Liver (tissue), 9 donors: ENCODE data around the gene OGN. TPM values are rescaled to one million over a fixed set of nuclear protein-coding genes. Genes with fewer than 3 reads are reported as not detected.

ENCODE experiments used
- DNase-seq: peaks from one replicate; pipeline ENCODE4 v3.0.0-alpha.2; 2017; ENCODE audit warnings: low spot score
- H3K27ac ChIP-seq, 2 donors: one replicate each; pipeline ENCODE4 v1.7.0; 2013; ENCODE audit warnings: inconsistent platforms in 2 of 2, low read length in 2 of 2, control low read depth in 1 of 2, low read depth in 1 of 2, mild to moderate bottlenecking in 1 of 2
- H3K27me3 ChIP-seq, 4 donors: one replicate each; pipeline versions ENCODE4 v1.6.1 to v1.7.0; 2013; ENCODE audit warnings: low read length in 3 of 4, inconsistent platforms in 1 of 4, mild to moderate bottlenecking in 1 of 4, moderate library complexity in 1 of 4; ENCODE audit not compliant: control insufficient read depth in 4 of 4, insufficient read depth in 4 of 4
- H3K36me3 ChIP-seq, 4 donors: one replicate each; pipeline versions ENCODE4 v1.6.1 to v1.7.0; 2013; ENCODE audit warnings: low read length in 3 of 4, mild to moderate bottlenecking in 3 of 4, low read depth in 1 of 4, moderate library complexity in 1 of 4; ENCODE audit not compliant: control insufficient read depth in 4 of 4, insufficient read depth in 3 of 4
- H3K4me1 ChIP-seq, 4 donors: one replicate each; pipeline versions ENCODE4 v1.6.1 to v1.7.0; 2013; ENCODE audit warnings: low read length in 3 of 4, mild to moderate bottlenecking in 3 of 4, moderate library complexity in 1 of 4; ENCODE audit not compliant: control insufficient read depth in 4 of 4, insufficient read depth in 4 of 4
- H3K4me3 ChIP-seq, 3 donors: one replicate each; pipeline versions ENCODE4 v1.6.1 to v1.7.0; 2013; ENCODE audit warnings: low read length in 3 of 3, control low read depth in 1 of 3, low read depth in 1 of 3, mild to moderate bottlenecking in 1 of 3
- H3K9ac ChIP-seq, 2 donors: one replicate each; pipeline ENCODE4 v1.7.0; 2013; ENCODE audit warnings: low read length in 2 of 2, mild to moderate bottlenecking in 2 of 2, moderate library complexity in 2 of 2, control low read depth in 1 of 2, low read depth in 1 of 2
- H3K9me3 ChIP-seq, 4 donors: one replicate each; pipeline versions ENCODE4 v1.6.1 to v1.7.0; 2013; ENCODE audit warnings: low read length in 3 of 4; ENCODE audit not compliant: control insufficient read depth in 4 of 4
- EGR1 ChIP-seq, 2 donors: IDR thresholded peaks; 2 replicates each; pipeline ENCODE4 v1.6.1; 2016 to 2018; ENCODE audit warnings: antibody characterized with exemption in 2 of 2, low read depth in 2 of 2
- FOXA2 ChIP-seq: IDR thresholded peaks from 2 replicates; pipeline ENCODE4 v1.6.1; 2016; ENCODE audit warnings: antibody characterized with exemption
- GABPA ChIP-seq, 2 donors: IDR thresholded peaks in 1 of 2; conservative IDR thresholded peaks in 1 of 2; 2 replicates each; pipeline ENCODE4 v1.6.1; 2016; ENCODE audit warnings: antibody characterized with exemption in 2 of 2, mild to moderate bottlenecking in 1 of 2, moderate library complexity in 1 of 2
- HNF4A ChIP-seq, 2 donors: conservative IDR thresholded peaks; 2 replicates each; pipeline ENCODE4 v1.6.1; 2016; ENCODE audit warnings: antibody characterized with exemption in 2 of 2, mild to moderate bottlenecking in 2 of 2
- HNF4G ChIP-seq: IDR thresholded peaks from 2 replicates; pipeline ENCODE4 v1.6.1; 2016; ENCODE audit warnings: antibody characterized with exemption
- JUND ChIP-seq, 2 donors: IDR thresholded peaks; 2 replicates each; pipeline ENCODE4 v1.6.1; 2016; ENCODE audit warnings: antibody characterized with exemption in 2 of 2
- NR2F2 ChIP-seq: IDR thresholded peaks from 2 replicates; pipeline ENCODE4 v1.6.1; 2016; ENCODE audit warnings: antibody characterized with exemption
- RAD21 ChIP-seq, 2 donors: IDR thresholded peaks; 2 replicates each; pipeline ENCODE4 v1.6.1; 2016; ENCODE audit warnings: antibody characterized with exemption in 2 of 2, mild to moderate bottlenecking in 2 of 2
- TAF1 ChIP-seq: conservative IDR thresholded peaks from 2 replicates; pipeline ENCODE4 v1.6.1; 2016; ENCODE audit warnings: antibody characterized with exemption, mild to moderate bottlenecking
- WGBS: extraction: QIAGEN DNeasy Blood & Tissue Kit; methylation state at CpG from one replicate; pipeline ENCODE4 v1.1.7; 2013; 5-methylcytosine and 5-hydroxymethylcytosine counted together
- polyA plus RNA-seq, 2 donors: library from polyadenylated mRNA; stranded (reverse) in 1 of 2; unstranded in 1 of 2; fragments of 200-250 nt in 1 of 2; fragments of >200 nt in 1 of 2; fragmentation: Nextera tagmentation in 1 of 2; extraction: Ambion mirVana in 1 of 2; gene quantifications; one replicate each; pipeline versions ENCODE4 v1.2.1 to v1.2.3, GENCODE V29; 2013 to 2015
- total RNA-seq, 2 donors: library from RNA; depleted of rRNA; stranded (reverse); fragments of >200 nt; gene quantifications; one replicate each; pipeline ENCODE4 v1.2.3, GENCODE V29; 2014
- TF ChIP-seq, protein P1 (sequence below): fragments of 150-350 bp; IDR thresholded peaks from 2 replicates; pipeline ENCODE4 v1.5.1; 2017; ENCODE audit warnings: improper control_type of control experiment, low read depth, low read length; ENCODE audit not compliant: missing input control
- TF ChIP-seq, protein P2 (sequence below): IDR thresholded peaks from 2 replicates; pipeline ENCODE4 v1.6.1; 2016; ENCODE audit warnings: antibody characterized with exemption
- TF ChIP-seq, protein P3 (sequence below): IDR thresholded peaks from 2 replicates; pipeline ENCODE4 v1.6.1; 2016; ENCODE audit warnings: antibody characterized with exemption
- TF ChIP-seq, protein P4 (sequence below): IDR thresholded peaks from 2 replicates; pipeline ENCODE4 v1.6.1; 2016; ENCODE audit warnings: antibody characterized with exemption, mild to moderate bottlenecking
- TF ChIP-seq, protein P5 (sequence below): IDR thresholded peaks from 2 replicates; pipeline ENCODE4 v1.6.1; 2016; ENCODE audit warnings: antibody characterized with exemption
- donor health status: healthy.
- donor health status: healthy.
- donor health status: healthy.
- donor health status: healthy.
- donor health status: healthy.

OGN gene
- total and polyA plus RNA-seq, 4 donors: 0.92 to 4.0 (median 1.1) TPM

DNA sequence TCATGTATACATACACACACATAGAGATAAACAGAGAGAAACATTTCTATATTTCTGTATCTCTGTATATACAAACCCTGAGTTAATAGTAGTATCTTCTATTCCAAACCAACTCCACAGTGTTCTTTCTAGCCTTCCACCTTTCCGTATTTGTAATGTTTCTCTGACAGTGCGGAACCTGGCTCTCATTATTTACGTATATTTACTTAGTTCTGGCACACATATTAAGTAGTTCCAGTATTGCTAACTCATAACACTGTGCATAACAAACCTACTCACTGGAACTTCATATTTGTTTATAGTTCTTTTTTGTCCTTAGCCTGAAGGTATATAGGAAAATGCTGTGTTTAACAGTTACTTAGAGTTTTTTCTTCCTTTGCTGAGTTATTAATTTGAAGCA is 6.5 kb downstream of the OGN start:
- no peaks in the 10 kb centered on the region for H3K36me3 ChIP-seq
- DNase-seq: no peak
- no peaks in the 10 kb centered on the region for H3K9me3 ChIP-seq
- H3K9ac ChIP-seq: no peak overlapping the region
- 97% methylated on average over 3 of the region's 3 CpGs for WGBS
- no peaks in the 10 kb centered on the region for H3K27me3 ChIP-seq
- H3K4me3 ChIP-seq: no peak overlapping the region
- H3K4me1 ChIP-seq: peaks cover 0 to 3% (median 0%) of the 10 kb centered on the region in 4 donors
- TF ChIP-seq, protein P1, sequence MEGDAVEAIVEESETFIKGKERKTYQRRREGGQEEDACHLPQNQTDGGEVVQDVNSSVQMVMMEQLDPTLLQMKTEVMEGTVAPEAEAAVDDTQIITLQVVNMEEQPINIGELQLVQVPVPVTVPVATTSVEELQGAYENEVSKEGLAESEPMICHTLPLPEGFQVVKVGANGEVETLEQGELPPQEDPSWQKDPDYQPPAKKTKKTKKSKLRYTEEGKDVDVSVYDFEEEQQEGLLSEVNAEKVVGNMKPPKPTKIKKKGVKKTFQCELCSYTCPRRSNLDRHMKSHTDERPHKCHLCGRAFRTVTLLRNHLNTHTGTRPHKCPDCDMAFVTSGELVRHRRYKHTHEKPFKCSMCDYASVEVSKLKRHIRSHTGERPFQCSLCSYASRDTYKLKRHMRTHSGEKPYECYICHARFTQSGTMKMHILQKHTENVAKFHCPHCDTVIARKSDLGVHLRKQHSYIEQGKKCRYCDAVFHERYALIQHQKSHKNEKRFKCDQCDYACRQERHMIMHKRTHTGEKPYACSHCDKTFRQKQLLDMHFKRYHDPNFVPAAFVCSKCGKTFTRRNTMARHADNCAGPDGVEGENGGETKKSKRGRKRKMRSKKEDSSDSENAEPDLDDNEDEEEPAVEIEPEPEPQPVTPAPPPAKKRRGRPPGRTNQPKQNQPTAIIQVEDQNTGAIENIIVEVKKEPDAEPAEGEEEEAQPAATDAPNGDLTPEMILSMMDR: no peak
- TF ChIP-seq, protein P2, sequence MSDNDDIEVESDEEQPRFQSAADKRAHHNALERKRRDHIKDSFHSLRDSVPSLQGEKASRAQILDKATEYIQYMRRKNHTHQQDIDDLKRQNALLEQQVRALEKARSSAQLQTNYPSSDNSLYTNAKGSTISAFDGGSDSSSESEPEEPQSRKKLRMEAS: no peak
- TF ChIP-seq, protein P3, sequence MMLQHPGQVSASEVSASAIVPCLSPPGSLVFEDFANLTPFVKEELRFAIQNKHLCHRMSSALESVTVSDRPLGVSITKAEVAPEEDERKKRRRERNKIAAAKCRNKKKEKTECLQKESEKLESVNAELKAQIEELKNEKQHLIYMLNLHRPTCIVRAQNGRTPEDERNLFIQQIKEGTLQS: no peak
- TF ChIP-seq GABPA (IDR thresholded peaks at IDR 0.05 in 1 of 2, conservative IDR thresholded peaks at IDR 0.05 in 1 of 2) (no peak), TAF1 (no peak), RAD21 (IDR thresholded peaks at IDR 0.05) (no peak), EGR1 (IDR thresholded peaks at IDR 0.05; ENCODE audit: low read depth in 2 of 2) (no peak), JUND (IDR thresholded peaks at IDR 0.05) (no peak)
- TF ChIP-seq, protein P4, sequence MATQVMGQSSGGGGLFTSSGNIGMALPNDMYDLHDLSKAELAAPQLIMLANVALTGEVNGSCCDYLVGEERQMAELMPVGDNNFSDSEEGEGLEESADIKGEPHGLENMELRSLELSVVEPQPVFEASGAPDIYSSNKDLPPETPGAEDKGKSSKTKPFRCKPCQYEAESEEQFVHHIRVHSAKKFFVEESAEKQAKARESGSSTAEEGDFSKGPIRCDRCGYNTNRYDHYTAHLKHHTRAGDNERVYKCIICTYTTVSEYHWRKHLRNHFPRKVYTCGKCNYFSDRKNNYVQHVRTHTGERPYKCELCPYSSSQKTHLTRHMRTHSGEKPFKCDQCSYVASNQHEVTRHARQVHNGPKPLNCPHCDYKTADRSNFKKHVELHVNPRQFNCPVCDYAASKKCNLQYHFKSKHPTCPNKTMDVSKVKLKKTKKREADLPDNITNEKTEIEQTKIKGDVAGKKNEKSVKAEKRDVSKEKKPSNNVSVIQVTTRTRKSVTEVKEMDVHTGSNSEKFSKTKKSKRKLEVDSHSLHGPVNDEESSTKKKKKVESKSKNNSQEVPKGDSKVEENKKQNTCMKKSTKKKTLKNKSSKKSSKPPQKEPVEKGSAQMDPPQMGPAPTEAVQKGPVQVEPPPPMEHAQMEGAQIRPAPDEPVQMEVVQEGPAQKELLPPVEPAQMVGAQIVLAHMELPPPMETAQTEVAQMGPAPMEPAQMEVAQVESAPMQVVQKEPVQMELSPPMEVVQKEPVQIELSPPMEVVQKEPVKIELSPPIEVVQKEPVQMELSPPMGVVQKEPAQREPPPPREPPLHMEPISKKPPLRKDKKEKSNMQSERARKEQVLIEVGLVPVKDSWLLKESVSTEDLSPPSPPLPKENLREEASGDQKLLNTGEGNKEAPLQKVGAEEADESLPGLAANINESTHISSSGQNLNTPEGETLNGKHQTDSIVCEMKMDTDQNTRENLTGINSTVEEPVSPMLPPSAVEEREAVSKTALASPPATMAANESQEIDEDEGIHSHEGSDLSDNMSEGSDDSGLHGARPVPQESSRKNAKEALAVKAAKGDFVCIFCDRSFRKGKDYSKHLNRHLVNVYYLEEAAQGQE: no peak
- H3K27ac ChIP-seq: no peak overlapping the region

DNA sequence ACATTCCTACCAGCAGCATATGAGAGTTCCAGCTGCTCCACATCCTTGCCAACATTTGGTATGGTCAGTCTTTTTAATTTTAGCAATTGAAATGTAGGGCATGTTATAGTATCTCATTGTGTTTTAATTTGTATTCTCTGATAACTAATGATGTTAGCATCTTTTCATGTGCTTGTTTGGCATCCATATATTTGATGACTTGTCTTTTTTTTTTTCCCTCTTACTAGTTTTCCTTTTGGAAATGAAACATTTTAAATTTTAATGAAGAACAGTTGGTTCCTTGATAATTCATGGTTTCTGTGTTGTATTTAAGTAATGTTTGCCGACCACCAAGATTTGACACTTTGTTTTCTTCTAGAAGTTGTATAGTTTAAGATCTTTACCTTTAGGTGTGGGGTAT is 8.8 kb downstream of the OGN start:
- Histone ChIP-seq H3K27me3 (no peaks in the 10 kb centered on the region), H3K4me3 (no peak overlapping the region), H3K27ac (no peak overlapping the region), H3K9me3 (no peaks in the 10 kb centered on the region), H3K9ac (no peak overlapping the region), H3K4me1 (peaks cover 0 to 3% (median 0%) of the 10 kb centered on the region in 4 donors), H3K36me3 (no peaks in the 10 kb centered on the region)
- TF ChIP-seq GABPA (IDR thresholded peaks at IDR 0.05 in 1 of 2, conservative IDR thresholded peaks at IDR 0.05 in 1 of 2): no peak
- no peak for TF ChIP-seq HNF4G
- TF ChIP-seq, protein P4: no peak
- TF ChIP-seq EGR1 (IDR thresholded peaks at IDR 0.05; ENCODE audit: low read depth in 2 of 2): no peak
- TF ChIP-seq, protein P5, sequence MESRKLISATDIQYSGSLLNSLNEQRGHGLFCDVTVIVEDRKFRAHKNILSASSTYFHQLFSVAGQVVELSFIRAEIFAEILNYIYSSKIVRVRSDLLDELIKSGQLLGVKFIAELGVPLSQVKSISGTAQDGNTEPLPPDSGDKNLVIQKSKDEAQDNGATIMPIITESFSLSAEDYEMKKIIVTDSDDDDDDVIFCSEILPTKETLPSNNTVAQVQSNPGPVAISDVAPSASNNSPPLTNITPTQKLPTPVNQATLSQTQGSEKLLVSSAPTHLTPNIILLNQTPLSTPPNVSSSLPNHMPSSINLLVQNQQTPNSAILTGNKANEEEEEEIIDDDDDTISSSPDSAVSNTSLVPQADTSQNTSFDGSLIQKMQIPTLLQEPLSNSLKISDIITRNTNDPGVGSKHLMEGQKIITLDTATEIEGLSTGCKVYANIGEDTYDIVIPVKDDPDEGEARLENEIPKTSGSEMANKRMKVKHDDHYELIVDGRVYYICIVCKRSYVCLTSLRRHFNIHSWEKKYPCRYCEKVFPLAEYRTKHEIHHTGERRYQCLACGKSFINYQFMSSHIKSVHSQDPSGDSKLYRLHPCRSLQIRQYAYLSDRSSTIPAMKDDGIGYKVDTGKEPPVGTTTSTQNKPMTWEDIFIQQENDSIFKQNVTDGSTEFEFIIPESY: no peak
- TF ChIP-seq FOXA2: no peak
- TF ChIP-seq HNF4A (conservative IDR thresholded peaks at IDR 0.05): no peak
- TF ChIP-seq, protein P1: no peak
- no peak for TF ChIP-seq TAF1
- TF ChIP-seq, protein P3: no peak
- no peak for TF ChIP-seq JUND (IDR thresholded peaks at IDR 0.05)
- no peak for TF ChIP-seq NR2F2
- 99% methylated on average over 1 of the region's 1 CpG for WGBS
- DNase-seq: no peak
